Measurements from ENCODE around the gene PLA2G7. TPM values are rescaled to one million over a fixed set of nuclear protein-coding genes. Genes with fewer than 3 reads are reported as not detected.

PLA2G7 gene
- total RNA-seq, 1 donor = not detected

GRCh38 chr6:46736906-46737305, 1.7 kb upstream of the PLA2G7 start:
- no peak for DNase-seq (ENCODE audit: low read depth)

GRCh38 chr6:46735720-46736031, 501 bp upstream of the PLA2G7 start:
- no peak overlapping the region for H3K4me3 ChIP-seq (ENCODE audit: low read depth, low read length)
- no peak for DNase-seq (ENCODE audit: low read depth)
- TF ChIP-seq CTCF (IDR thresholded peaks at IDR 0.05; ENCODE audit: insufficient read depth, low read depth, low read length) = no peak

More at GRCh38 chr6:46736906-46737305, 1.7 kb upstream of the PLA2G7 start:
- H3K4me3 ChIP-seq (ENCODE audit: low read depth, low read length) = no peak overlapping the region
- no peak for TF ChIP-seq CTCF (IDR thresholded peaks at IDR 0.05; ENCODE audit: insufficient read depth, low read depth, low read length)

GRCh38 chr6:46733341-46733801, 1.8 kb downstream of the PLA2G7 start:
- TF ChIP-seq CTCF (IDR thresholded peaks at IDR 0.05; ENCODE audit: insufficient read depth, low read depth, low read length) = no peak
- DNase-seq (ENCODE audit: low read depth) = no peak
- no peak overlapping the region for H3K4me3 ChIP-seq (ENCODE audit: low read depth, low read length)

- no peak for TF ChIP-seq CTCF (IDR thresholded peaks at IDR 0.05; ENCODE audit: insufficient read depth, low read depth, low read length)
- DNase-seq (ENCODE audit: low read depth) = no peak
- no peak overlapping the region for H3K4me3 ChIP-seq (ENCODE audit: low read depth, low read length)
Measured at GRCh38 chr6:46730921-46731461, 4.2 kb downstream of the PLA2G7 start.

- DNase-seq (ENCODE audit: low read depth) = no peak
- TF ChIP-seq CTCF (IDR thresholded peaks at IDR 0.05; ENCODE audit: insufficient read depth, low read depth, low read length) = no peak
- no peak overlapping the region for H3K4me3 ChIP-seq (ENCODE audit: low read depth, low read length)
Measured at GRCh38 chr6:46729787-46730326, 5.3 kb downstream of the PLA2G7 start.

- DNase-seq (ENCODE audit: low read depth) = no peak
- TF ChIP-seq CTCF (IDR thresholded peaks at IDR 0.05; ENCODE audit: insufficient read depth, low read depth, low read length) = no peak
- no peak overlapping the region for H3K4me3 ChIP-seq (ENCODE audit: low read depth, low read length)
Measured at GRCh38 chr6:46720401-46720800, 14.8 kb downstream of the PLA2G7 start.

- DNase-seq (ENCODE audit: low read depth) = no peak
- H3K4me3 ChIP-seq (ENCODE audit: low read depth, low read length) = no peak overlapping the region
- TF ChIP-seq CTCF (IDR thresholded peaks at IDR 0.05; ENCODE audit: insufficient read depth, low read depth, low read length) = no peak
Measured at GRCh38 chr6:46719099-46719498, 16.1 kb downstream of the PLA2G7 start.
